Activated T-helper 1 cell treated with Interleukin-2 at 50 U/mL for 16 hours (primary cell): Measurements from ENCODE around the gene ANTXR1.

ENCODE experiments used
- DNase-seq: peaks from one replicate; pipeline ENCODE4 v3.0.0-alpha.2; 2020; ENCODE audit warnings: low read depth

The ANTXR1 gene

DNA sequence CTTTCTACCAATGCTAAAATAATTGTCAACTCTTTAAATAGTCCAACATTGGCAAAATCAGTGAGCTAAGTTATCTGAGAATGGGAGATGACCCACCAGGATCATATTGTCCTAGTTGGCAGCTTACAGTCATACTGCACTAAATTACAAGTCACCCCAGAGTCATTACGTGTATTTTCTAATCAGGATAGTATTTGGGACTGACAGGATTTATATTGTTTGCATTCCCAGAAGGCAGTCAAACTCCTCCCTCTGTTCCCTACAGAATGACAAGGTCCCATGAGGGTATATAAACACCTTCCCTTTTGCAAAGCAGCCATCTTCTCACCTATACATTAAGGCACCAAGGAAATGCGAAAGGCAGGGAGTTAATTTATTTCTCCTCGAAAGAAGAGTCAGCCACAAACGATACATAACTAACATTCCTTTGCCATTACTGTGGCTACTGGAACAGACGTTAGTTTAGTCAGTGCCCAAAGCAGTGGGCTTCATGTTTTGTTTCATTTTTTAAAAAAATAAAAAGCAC, 125.3 kb downstream of the ANTXR1 start:
- DNase-seq = no peak

DNA sequence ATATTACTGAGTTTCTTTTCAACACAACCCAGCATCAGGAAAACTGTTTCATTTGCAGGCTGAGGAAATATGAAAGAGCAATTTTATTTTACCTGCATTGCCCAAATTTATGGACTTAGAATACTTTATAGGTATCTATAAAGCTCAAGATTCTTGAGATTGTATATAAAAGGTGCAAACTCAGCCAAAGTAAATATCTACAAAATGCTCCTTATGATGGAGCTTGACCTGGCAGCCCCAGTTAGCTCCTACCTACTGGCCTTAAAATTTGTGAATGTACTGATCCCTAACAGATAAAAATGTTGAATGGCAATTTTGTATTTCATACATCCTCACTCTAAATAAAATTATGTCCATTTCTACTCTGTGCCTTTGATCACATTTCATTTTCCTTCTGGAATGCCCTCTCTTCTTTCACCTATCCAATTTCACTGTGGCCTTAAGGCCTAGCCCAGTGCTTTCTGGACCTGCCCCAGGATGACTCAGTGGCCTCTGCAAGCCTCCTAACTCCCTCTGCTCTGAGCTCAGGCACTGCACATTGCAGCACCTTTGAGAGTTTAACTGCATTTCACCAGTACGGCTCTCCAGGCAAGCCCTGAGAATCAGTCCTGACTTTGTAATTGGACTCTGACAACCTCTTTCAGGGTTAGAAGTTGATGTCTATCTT, 125.9 kb downstream of the ANTXR1 start:
- no peak for DNase-seq

- no peak for DNase-seq
Measured at GRCh38 chr2:69139778-69140670, 127.0 kb downstream of the ANTXR1 start.

GRCh38 chr2:69141061-69141460, 128.1 kb downstream of the ANTXR1 start:
- DNase-seq = no peak

- no peak for DNase-seq
Measured at GRCh38 chr2:69143748-69144360, 130.9 kb downstream of the ANTXR1 start.

- DNase-seq = no peak
Measured at GRCh38 chr2:69145204-69145603, 132.2 kb downstream of the ANTXR1 start.

- DNase-seq = no peak
Measured at GRCh38 chr2:69147841-69148533, 135.0 kb downstream of the ANTXR1 start.

- DNase-seq = no peak
Measured at GRCh38 chr2:69149631-69150215, 136.7 kb downstream of the ANTXR1 start.

DNA sequence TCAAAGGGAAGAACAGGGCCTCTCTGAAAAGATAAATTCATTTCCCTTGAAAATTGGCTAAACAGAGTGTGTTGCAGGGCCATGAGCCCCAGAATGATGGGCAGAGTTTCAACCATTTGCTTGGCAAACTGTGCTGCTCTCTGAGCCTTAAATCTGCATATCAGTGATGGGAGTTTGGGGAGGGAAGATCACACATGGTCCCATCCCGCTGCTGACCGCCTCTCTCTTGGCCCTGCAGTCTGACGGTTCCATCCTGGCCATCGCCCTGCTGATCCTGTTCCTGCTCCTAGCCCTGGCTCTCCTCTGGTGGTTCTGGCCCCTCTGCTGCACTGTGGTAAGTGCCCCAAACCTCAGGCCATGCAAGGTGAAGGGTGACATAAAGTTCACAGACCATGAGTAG, 139.0 kb downstream of the ANTXR1 start:
- DNase-seq = no peak

- DNase-seq = no peak
Measured at GRCh38 chr2:69152847-69153583, 140.0 kb downstream of the ANTXR1 start.

DNA sequence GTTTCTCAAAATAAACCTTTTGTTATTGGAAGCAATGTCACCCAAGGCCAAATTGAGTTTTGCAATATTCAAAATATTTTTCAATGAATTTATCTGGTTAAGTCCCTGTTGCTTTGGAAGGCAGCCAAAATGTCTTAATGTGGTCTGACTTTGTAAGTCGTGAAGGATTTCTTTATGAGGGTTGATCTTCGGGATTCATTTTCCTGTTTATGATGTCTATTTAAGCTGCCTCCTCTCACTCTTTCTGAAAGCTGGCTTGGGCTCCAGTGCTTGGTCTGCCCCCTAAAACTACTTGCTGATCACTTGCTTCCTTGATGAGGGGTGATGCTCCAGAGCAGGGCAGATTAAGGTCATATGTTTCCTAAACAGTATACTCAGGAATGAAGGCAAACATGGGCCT, 141.1 kb downstream of the ANTXR1 start:
- DNase-seq = no peak

DNA sequence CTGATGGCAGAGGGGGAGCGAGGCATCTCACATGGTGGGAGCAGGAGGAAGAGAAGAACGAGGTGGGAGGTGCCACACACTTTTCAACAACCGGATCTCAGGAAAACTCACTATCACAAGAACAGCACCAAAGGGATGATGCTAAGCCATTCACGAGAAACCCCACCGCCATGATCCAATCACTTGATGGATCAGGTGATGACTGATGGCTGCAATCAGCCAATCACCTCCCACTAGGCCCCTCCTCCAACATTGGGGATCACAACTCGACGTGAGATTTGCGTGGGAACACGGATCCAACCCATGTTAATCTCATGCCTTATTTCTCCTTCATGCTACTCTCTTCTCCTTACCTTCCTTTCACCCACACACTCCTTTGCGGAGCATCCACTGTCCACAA, 143.6 kb downstream of the ANTXR1 start:
- no peak for DNase-seq

DNA sequence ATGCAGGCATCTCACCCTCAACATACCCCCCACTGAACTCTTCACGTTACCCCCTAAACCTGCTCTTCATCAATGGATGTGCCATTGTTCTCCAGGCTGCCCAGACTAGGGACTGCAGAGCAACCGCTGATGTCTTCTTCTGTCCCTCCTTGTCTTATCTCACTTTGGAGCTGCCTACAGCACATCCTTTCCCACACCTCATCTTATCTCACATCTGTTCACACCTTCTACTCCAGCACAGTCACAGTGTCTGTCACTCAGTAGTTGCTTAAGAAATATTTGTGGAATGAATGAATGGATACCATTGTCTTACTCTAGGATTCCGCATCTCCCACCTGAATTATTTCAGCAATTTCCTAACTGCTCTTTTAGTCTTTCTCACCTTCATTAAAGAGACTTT, 144.5 kb downstream of the ANTXR1 start:
- no peak for DNase-seq

GRCh38 chr2:69159986-69160385, 147.0 kb downstream of the ANTXR1 start:
- no peak for DNase-seq

DNA sequence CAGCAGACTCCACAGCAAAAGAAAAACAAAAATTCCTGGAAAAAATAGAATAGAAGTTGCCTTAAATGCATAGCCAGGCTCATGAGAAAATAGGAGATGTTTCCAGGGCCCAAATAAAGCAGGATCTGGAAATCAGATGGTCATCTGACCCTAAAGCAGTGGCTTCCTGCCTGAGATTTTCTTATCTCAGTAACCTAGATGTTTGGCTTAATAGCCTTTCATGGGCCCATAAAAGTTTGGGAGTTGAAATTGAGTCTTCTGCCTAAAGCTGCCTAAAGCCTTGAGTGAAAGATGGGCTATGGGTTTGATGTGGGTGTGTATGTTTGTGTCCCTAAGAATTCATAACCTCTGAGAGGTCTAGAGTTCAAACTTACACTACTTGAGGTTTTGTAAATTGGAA, 149.1 kb downstream of the ANTXR1 start:
- no peak for DNase-seq

GRCh38 chr2:69163109-69163508, 150.1 kb downstream of the ANTXR1 start:
- DNase-seq = no peak

- no peak for DNase-seq
Measured at GRCh38 chr2:69163556-69163955, 150.6 kb downstream of the ANTXR1 start.

- DNase-seq = no peak
Measured at GRCh38 chr2:69164061-69164778, 151.2 kb downstream of the ANTXR1 start.

- no peak for DNase-seq
Measured at GRCh38 chr2:69165091-69165880, 152.3 kb downstream of the ANTXR1 start.

GRCh38 chr2:69166465-69166811, 153.5 kb downstream of the ANTXR1 start:
- no peak for DNase-seq
